ENCODE measurements around the gene VARS1. TPM values are rescaled to one million over a fixed set of nuclear protein-coding genes. Genes with fewer than 3 reads are reported as not detected.

The VARS1 gene
- total RNA-seq, 1 donor: 52.0 TPM

GRCh38 chr6:31775633-31776484 is 19.7 kb downstream of the VARS1 start:
- no peak for DNase-seq (ENCODE audit: low read depth in 2 of 3, low spot score in 2 of 3)

- no peak for DNase-seq (ENCODE audit: low read depth in 2 of 3, low spot score in 2 of 3)
Measured at GRCh38 chr6:31775184-31775583, 20.4 kb downstream of the VARS1 start.

- DNase-seq (ENCODE audit: low read depth in 2 of 3, low spot score in 2 of 3): no peak
Measured at GRCh38 chr6:31771992-31772358, 23.6 kb downstream of the VARS1 start.

GRCh38 chr6:31770860-31771259 is 24.7 kb downstream of the VARS1 start:
- no peak for DNase-seq (ENCODE audit: low read depth in 2 of 3, low spot score in 2 of 3)

GRCh38 chr6:31769684-31770371 is 25.7 kb downstream of the VARS1 start:
- DNase-seq (ENCODE audit: low read depth in 2 of 3, low spot score in 2 of 3): peak; percentile 56 to 90 (median 82)

GRCh38 chr6:31768363-31769257 is 26.9 kb downstream of the VARS1 start:
- DNase-seq (ENCODE audit: low read depth in 2 of 3, low spot score in 2 of 3): no peak

- DNase-seq (ENCODE audit: low read depth in 2 of 3, low spot score in 2 of 3): no peak
Measured at GRCh38 chr6:31767096-31767645, 28.4 kb downstream of the VARS1 start.

GRCh38 chr6:31765910-31766794 is 29.4 kb downstream of the VARS1 start:
- no peak for DNase-seq (ENCODE audit: low read depth in 2 of 3, low spot score in 2 of 3)

- DNase-seq (ENCODE audit: low read depth in 2 of 3, low spot score in 2 of 3): no peak
Measured at GRCh38 chr6:31765559-31765909, 30.0 kb downstream of the VARS1 start.

- no peak for DNase-seq (ENCODE audit: low read depth in 2 of 3, low spot score in 2 of 3)
Measured at GRCh38 chr6:31764198-31764597, 31.4 kb downstream of the VARS1 start.

GRCh38 chr6:31763619-31763940 is 32.0 kb downstream of the VARS1 start:
- no peak for DNase-seq (ENCODE audit: low read depth in 2 of 3, low spot score in 2 of 3)

GRCh38 chr6:31762878-31763618 is 32.5 kb downstream of the VARS1 start:
- no peak for DNase-seq (ENCODE audit: low read depth in 2 of 3, low spot score in 2 of 3)

- DNase-seq (ENCODE audit: low read depth in 2 of 3, low spot score in 2 of 3): no peak
Measured at GRCh38 chr6:31762356-31762755, 33.2 kb downstream of the VARS1 start, which contains the start of gene SAPCD1. Gene SAPCD1, plus strand, starts transcription at chr6:31762656. Its CDS starts 399 bp downstream, at chr6:31763055.

- no peak for DNase-seq (ENCODE audit: low read depth in 2 of 3, low spot score in 2 of 3)
Measured at GRCh38 chr6:31761343-31761742, 34.2 kb downstream of the VARS1 start.

GRCh38 chr6:31760790-31761189 is 34.8 kb downstream of the VARS1 start:
- no peak for DNase-seq (ENCODE audit: low read depth in 2 of 3, low spot score in 2 of 3)

GRCh38 chr6:31758281-31758680 is 37.3 kb downstream of the VARS1 start:
- no peak for DNase-seq (ENCODE audit: low read depth in 2 of 3, low spot score in 2 of 3)

GRCh38 chr6:31752739-31753319 is 42.7 kb downstream of the VARS1 start:
- no peak for DNase-seq (ENCODE audit: low read depth in 2 of 3, low spot score in 2 of 3)

- DNase-seq (ENCODE audit: low read depth in 2 of 3, low spot score in 2 of 3): no peak
Measured at GRCh38 chr6:31750411-31751022, 45.0 kb downstream of the VARS1 start.

All from hematopoietic multipotent progenitor cell (in vitro differentiated cells).